ENCODE results near the gene FOXP1.

FOXP1 gene

GRCh38 chr3:71277341-71277740, 306.2 kb downstream of the FOXP1 start:
- Histone ChIP-seq H3K9ac (ENCODE audit: low read depth in 1 of 2, low read length in 2 of 2) (no peak overlapping the region), H3K4me3 (ENCODE audit: low read depth in 1 of 2, low read length in 2 of 2) (no peak overlapping the region), H3K4me1 (ENCODE audit: control insufficient read depth in 1 of 2, insufficient read depth in 2 of 2, low read length in 2 of 2) (no peaks in the 10 kb centered on the region), H3K36me3 (ENCODE audit: control insufficient read depth in 1 of 2, insufficient read depth in 2 of 2, low read length in 2 of 2) (no peaks in the 10 kb centered on the region), H3K27me3 (ENCODE audit: control insufficient read depth in 1 of 2, insufficient read depth in 2 of 2, low read length in 2 of 2) (no peaks in the 10 kb centered on the region), H3K9me3 (ENCODE audit: control insufficient read depth in 1 of 2, low read length in 2 of 2) (no peaks in the 10 kb centered on the region), H3K27ac (ENCODE audit: low read depth, low read length) (no peak overlapping the region)

GRCh38 chr3:71276531-71276930, 307.0 kb downstream of the FOXP1 start:
- Histone ChIP-seq H3K27ac (ENCODE audit: low read depth, low read length) (no peak overlapping the region), H3K4me1 (ENCODE audit: control insufficient read depth in 1 of 2, insufficient read depth in 2 of 2, low read length in 2 of 2) (no peaks in the 10 kb centered on the region), H3K4me3 (ENCODE audit: low read depth in 1 of 2, low read length in 2 of 2) (no peak overlapping the region), H3K36me3 (ENCODE audit: control insufficient read depth in 1 of 2, insufficient read depth in 2 of 2, low read length in 2 of 2) (no peaks in the 10 kb centered on the region), H3K9ac (ENCODE audit: low read depth in 1 of 2, low read length in 2 of 2) (no peak overlapping the region), H3K9me3 (ENCODE audit: control insufficient read depth in 1 of 2, low read length in 2 of 2) (no peaks in the 10 kb centered on the region), H3K27me3 (ENCODE audit: control insufficient read depth in 1 of 2, insufficient read depth in 2 of 2, low read length in 2 of 2) (no peaks in the 10 kb centered on the region)

- no peaks in the 10 kb centered on the region for H3K36me3 ChIP-seq (ENCODE audit: control insufficient read depth in 1 of 2, insufficient read depth in 2 of 2, low read length in 2 of 2)
These were observed 310.1 kb downstream of the FOXP1 start for GRCh38 chr3:71273453-71273852.

GRCh38 chr3:71271596-71271995, 311.9 kb downstream of the FOXP1 start:
- Histone ChIP-seq H3K27ac (ENCODE audit: low read depth, low read length) (no peak overlapping the region), H3K9ac (ENCODE audit: low read depth in 1 of 2, low read length in 2 of 2) (no peak overlapping the region), H3K4me1 (ENCODE audit: control insufficient read depth in 1 of 2, insufficient read depth in 2 of 2, low read length in 2 of 2) (peaks cover 11 to 20% of the 10 kb centered on the region in 2 donors), H3K36me3 (ENCODE audit: control insufficient read depth in 1 of 2, insufficient read depth in 2 of 2, low read length in 2 of 2) (no peaks in the 10 kb centered on the region), H3K4me3 (ENCODE audit: low read depth in 1 of 2, low read length in 2 of 2) (no peak overlapping the region), H3K27me3 (ENCODE audit: control insufficient read depth in 1 of 2, insufficient read depth in 2 of 2, low read length in 2 of 2) (no peaks in the 10 kb centered on the region), H3K9me3 (ENCODE audit: control insufficient read depth in 1 of 2, low read length in 2 of 2) (no peaks in the 10 kb centered on the region)

More at GRCh38 chr3:71273453-71273852, 310.1 kb downstream of the FOXP1 start:
- no peaks in the 10 kb centered on the region for H3K27me3 ChIP-seq (ENCODE audit: control insufficient read depth in 1 of 2, insufficient read depth in 2 of 2, low read length in 2 of 2)
- H3K9me3 ChIP-seq (ENCODE audit: control insufficient read depth in 1 of 2, low read length in 2 of 2), result no peaks in the 10 kb centered on the region
- no peak overlapping the region for H3K9ac ChIP-seq (ENCODE audit: low read depth in 1 of 2, low read length in 2 of 2)
- H3K4me1 ChIP-seq (ENCODE audit: control insufficient read depth in 1 of 2, insufficient read depth in 2 of 2, low read length in 2 of 2), result peaks cover 11 to 14% of the 10 kb centered on the region in 2 donors
- no peak overlapping the region for H3K4me3 ChIP-seq (ENCODE audit: low read depth in 1 of 2, low read length in 2 of 2)
- no peak overlapping the region for H3K27ac ChIP-seq (ENCODE audit: low read depth, low read length)

GRCh38 chr3:71269906-71270305, 313.6 kb downstream of the FOXP1 start:
- Histone ChIP-seq H3K4me3 (ENCODE audit: low read depth in 1 of 2, low read length in 2 of 2) (peak overlapping the region in 1 of 2 donors; percentile 12), H3K27me3 (ENCODE audit: control insufficient read depth in 1 of 2, insufficient read depth in 2 of 2, low read length in 2 of 2) (no peaks in the 10 kb centered on the region), H3K9me3 (ENCODE audit: control insufficient read depth in 1 of 2, low read length in 2 of 2) (no peaks in the 10 kb centered on the region), H3K36me3 (ENCODE audit: control insufficient read depth in 1 of 2, insufficient read depth in 2 of 2, low read length in 2 of 2) (no peaks in the 10 kb centered on the region), H3K4me1 (ENCODE audit: control insufficient read depth in 1 of 2, insufficient read depth in 2 of 2, low read length in 2 of 2) (peaks cover 11 to 26% of the 10 kb centered on the region in 2 donors), H3K27ac (ENCODE audit: low read depth, low read length) (no peak overlapping the region), H3K9ac (ENCODE audit: low read depth in 1 of 2, low read length in 2 of 2) (peak overlapping the region in 1 of 2 donors; percentile 24)

- Histone ChIP-seq H3K4me1 (ENCODE audit: control insufficient read depth in 1 of 2, insufficient read depth in 2 of 2, low read length in 2 of 2) (peaks cover 11 to 26% of the 10 kb centered on the region in 2 donors), H3K36me3 (ENCODE audit: control insufficient read depth in 1 of 2, insufficient read depth in 2 of 2, low read length in 2 of 2) (no peaks in the 10 kb centered on the region), H3K27me3 (ENCODE audit: control insufficient read depth in 1 of 2, insufficient read depth in 2 of 2, low read length in 2 of 2) (no peaks in the 10 kb centered on the region), H3K27ac (ENCODE audit: low read depth, low read length) (no peak overlapping the region), H3K9ac (ENCODE audit: low read depth in 1 of 2, low read length in 2 of 2) (no peak overlapping the region), H3K4me3 (ENCODE audit: low read depth in 1 of 2, low read length in 2 of 2) (no peak overlapping the region), H3K9me3 (ENCODE audit: control insufficient read depth in 1 of 2, low read length in 2 of 2) (no peaks in the 10 kb centered on the region)
These were observed 315.0 kb downstream of the FOXP1 start for GRCh38 chr3:71268462-71268999.

GRCh38 chr3:71266875-71267274, 316.7 kb downstream of the FOXP1 start:
- Histone ChIP-seq H3K4me3 (ENCODE audit: low read depth in 1 of 2, low read length in 2 of 2) (no peak overlapping the region), H3K36me3 (ENCODE audit: control insufficient read depth in 1 of 2, insufficient read depth in 2 of 2, low read length in 2 of 2) (no peaks in the 10 kb centered on the region), H3K4me1 (ENCODE audit: control insufficient read depth in 1 of 2, insufficient read depth in 2 of 2, low read length in 2 of 2) (peaks cover 11 to 31% of the 10 kb centered on the region in 2 donors), H3K27ac (ENCODE audit: low read depth, low read length) (no peak overlapping the region), H3K27me3 (ENCODE audit: control insufficient read depth in 1 of 2, insufficient read depth in 2 of 2, low read length in 2 of 2) (no peaks in the 10 kb centered on the region), H3K9ac (ENCODE audit: low read depth in 1 of 2, low read length in 2 of 2) (no peak overlapping the region), H3K9me3 (ENCODE audit: control insufficient read depth in 1 of 2, low read length in 2 of 2) (no peaks in the 10 kb centered on the region)

GRCh38 chr3:71265365-71265915, 318.1 kb downstream of the FOXP1 start:
- H3K4me3 ChIP-seq (ENCODE audit: low read depth in 1 of 2, low read length in 2 of 2), result no peak overlapping the region
- H3K9me3 ChIP-seq (ENCODE audit: control insufficient read depth in 1 of 2, low read length in 2 of 2), result no peaks in the 10 kb centered on the region
- H3K36me3 ChIP-seq (ENCODE audit: control insufficient read depth in 1 of 2, insufficient read depth in 2 of 2, low read length in 2 of 2), result no peaks in the 10 kb centered on the region
- no peak overlapping the region for H3K9ac ChIP-seq (ENCODE audit: low read depth in 1 of 2, low read length in 2 of 2)
- no peaks in the 10 kb centered on the region for H3K27me3 ChIP-seq (ENCODE audit: control insufficient read depth in 1 of 2, insufficient read depth in 2 of 2, low read length in 2 of 2)
- peaks cover 10 to 31% of the 10 kb centered on the region in 2 donors for H3K4me1 ChIP-seq (ENCODE audit: control insufficient read depth in 1 of 2, insufficient read depth in 2 of 2, low read length in 2 of 2)
- H3K27ac ChIP-seq (ENCODE audit: low read depth, low read length), result no peak overlapping the region

GRCh38 chr3:71264840-71265239, 318.7 kb downstream of the FOXP1 start:
- Histone ChIP-seq H3K27me3 (ENCODE audit: control insufficient read depth in 1 of 2, insufficient read depth in 2 of 2, low read length in 2 of 2) (no peaks in the 10 kb centered on the region), H3K36me3 (ENCODE audit: control insufficient read depth in 1 of 2, insufficient read depth in 2 of 2, low read length in 2 of 2) (no peaks in the 10 kb centered on the region), H3K4me3 (ENCODE audit: low read depth in 1 of 2, low read length in 2 of 2) (no peak overlapping the region), H3K9ac (ENCODE audit: low read depth in 1 of 2, low read length in 2 of 2) (no peak overlapping the region), H3K9me3 (ENCODE audit: control insufficient read depth in 1 of 2, low read length in 2 of 2) (no peaks in the 10 kb centered on the region), H3K27ac (ENCODE audit: low read depth, low read length) (no peak overlapping the region), H3K4me1 (ENCODE audit: control insufficient read depth in 1 of 2, insufficient read depth in 2 of 2, low read length in 2 of 2) (peaks cover 4 to 25% of the 10 kb centered on the region in 2 donors)

- Histone ChIP-seq H3K36me3 (ENCODE audit: control insufficient read depth in 1 of 2, insufficient read depth in 2 of 2, low read length in 2 of 2) (no peaks in the 10 kb centered on the region), H3K9ac (ENCODE audit: low read depth in 1 of 2, low read length in 2 of 2) (peak overlapping the region; percentile 26 to 27), H3K9me3 (ENCODE audit: control insufficient read depth in 1 of 2, low read length in 2 of 2) (no peaks in the 10 kb centered on the region), H3K27ac (ENCODE audit: low read depth, low read length) (no peak overlapping the region), H3K27me3 (ENCODE audit: control insufficient read depth in 1 of 2, insufficient read depth in 2 of 2, low read length in 2 of 2) (no peaks in the 10 kb centered on the region), H3K4me1 (ENCODE audit: control insufficient read depth in 1 of 2, insufficient read depth in 2 of 2, low read length in 2 of 2) (peaks cover 0 to 28% of the 10 kb centered on the region in 2 donors), H3K4me3 (ENCODE audit: low read depth in 1 of 2, low read length in 2 of 2) (peak overlapping the region; percentile 47 to 53)
These were observed 320.9 kb downstream of the FOXP1 start for GRCh38 chr3:71262364-71263265.

Data from duodenal mucosa (tissue), 2 donors.